Measurements from ENCODE around the gene NFKB1. TPM values are rescaled to one million over a fixed set of nuclear protein-coding genes. Genes with fewer than 3 reads are reported as not detected.
A peak's percentile ranks its signal among the peaks of the same experiment; 100 is the strongest.

The NFKB1 gene
- total and polyA plus RNA-seq, 2 donors (not counting 1 experiment from before 2014, with no cell fraction given): 20.9 to 32.5 TPM

DNA sequence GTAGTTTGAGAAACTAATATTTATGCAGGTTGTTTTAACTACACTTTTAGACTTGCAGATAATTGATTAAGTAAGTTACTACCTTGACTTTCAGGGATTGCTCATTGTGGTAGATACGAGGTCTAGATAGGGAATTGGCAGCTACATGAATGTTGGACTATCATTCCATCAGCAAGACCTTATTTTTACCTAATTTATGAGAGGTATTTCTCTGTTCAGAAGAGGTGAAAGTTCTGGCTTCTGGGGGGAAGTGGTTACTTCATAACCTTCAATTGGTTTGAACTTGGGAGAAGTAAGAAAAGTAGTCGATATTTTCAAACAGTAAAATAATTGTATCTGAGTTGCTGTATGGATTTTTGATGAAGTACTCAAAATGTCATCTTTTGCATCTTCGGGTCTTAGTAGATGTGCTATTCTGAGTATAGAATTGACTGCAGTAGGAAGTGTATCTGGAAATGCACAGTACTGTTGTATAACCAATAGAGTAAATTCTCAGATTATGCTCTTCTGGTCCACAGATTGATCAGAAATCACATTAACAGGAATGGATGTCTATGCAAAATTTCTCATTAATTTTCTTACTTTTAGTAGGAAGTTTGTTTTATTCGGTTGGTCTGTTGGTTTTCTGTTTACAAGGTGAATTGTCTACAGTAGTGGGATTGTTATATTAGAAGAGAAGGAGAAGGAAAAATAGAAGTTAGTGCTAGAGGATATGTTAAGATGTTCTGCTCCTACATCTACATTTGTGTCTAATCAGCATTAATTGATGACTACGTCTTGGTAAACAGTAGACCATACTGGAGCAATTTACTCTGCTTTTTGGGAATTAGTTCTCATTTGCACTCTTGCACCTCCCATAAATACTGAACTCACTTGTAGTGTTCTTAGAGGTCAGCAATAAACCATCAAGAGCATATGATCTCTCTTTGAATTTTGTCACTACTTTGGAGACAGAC is 3.0 kb downstream of the NFKB1 start:
- H3K4me3 ChIP-seq (replicated peaks in 1 of 4; ENCODE audit: control extremely low read depth in 1 of 4, insufficient read depth in 1 of 4, low read depth in 3 of 4, low read length in 4 of 4): peak overlapping the region in 2 of 4 experiments; percentile 75 to 96
- no peaks in the 10 kb centered on the region for H3K27me3 ChIP-seq (ENCODE audit: control insufficient read depth, insufficient read depth, low read length)
- no peak overlapping the region for H3K9ac ChIP-seq (ENCODE audit: insufficient read depth, low read length)
- no peak overlapping the region for H2AFZ ChIP-seq (ENCODE audit: low read length)
- H3K4me2 ChIP-seq (ENCODE audit: extremely low read depth, insufficient read depth, low read length): peak overlapping the region; percentile 91
- TF ChIP-seq, protein P1, sequence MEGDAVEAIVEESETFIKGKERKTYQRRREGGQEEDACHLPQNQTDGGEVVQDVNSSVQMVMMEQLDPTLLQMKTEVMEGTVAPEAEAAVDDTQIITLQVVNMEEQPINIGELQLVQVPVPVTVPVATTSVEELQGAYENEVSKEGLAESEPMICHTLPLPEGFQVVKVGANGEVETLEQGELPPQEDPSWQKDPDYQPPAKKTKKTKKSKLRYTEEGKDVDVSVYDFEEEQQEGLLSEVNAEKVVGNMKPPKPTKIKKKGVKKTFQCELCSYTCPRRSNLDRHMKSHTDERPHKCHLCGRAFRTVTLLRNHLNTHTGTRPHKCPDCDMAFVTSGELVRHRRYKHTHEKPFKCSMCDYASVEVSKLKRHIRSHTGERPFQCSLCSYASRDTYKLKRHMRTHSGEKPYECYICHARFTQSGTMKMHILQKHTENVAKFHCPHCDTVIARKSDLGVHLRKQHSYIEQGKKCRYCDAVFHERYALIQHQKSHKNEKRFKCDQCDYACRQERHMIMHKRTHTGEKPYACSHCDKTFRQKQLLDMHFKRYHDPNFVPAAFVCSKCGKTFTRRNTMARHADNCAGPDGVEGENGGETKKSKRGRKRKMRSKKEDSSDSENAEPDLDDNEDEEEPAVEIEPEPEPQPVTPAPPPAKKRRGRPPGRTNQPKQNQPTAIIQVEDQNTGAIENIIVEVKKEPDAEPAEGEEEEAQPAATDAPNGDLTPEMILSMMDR (conservative IDR thresholded peaks at IDR 0.05 in 1 of 2, IDR thresholded peaks at IDR 0.05 in 1 of 2; ENCODE audit: low read depth in 1 of 2, low read length in 2 of 2): no peak
- TF ChIP-seq EZH2 (IDR thresholded peaks at IDR 0.05; ENCODE audit: low read length, missing control alignments): no peak
- peaks cover 30% of the 10 kb centered on the region for H3K79me2 ChIP-seq (ENCODE audit: control insufficient read depth, insufficient read depth, low read length)
- DNase-seq (ENCODE audit: low read depth in 2 of 2): no peak
- H3K36me3 ChIP-seq (ENCODE audit: control insufficient read depth, insufficient read depth, low read length): no peaks in the 10 kb centered on the region
- no peaks in the 10 kb centered on the region for H4K20me1 ChIP-seq (ENCODE audit: control insufficient read depth, extremely low read depth, insufficient read depth, low read length)
- no peak overlapping the region for H3K27ac ChIP-seq (ENCODE audit: insufficient read depth, low read length)
- peaks cover 4% of the 10 kb centered on the region for H3K4me1 ChIP-seq (ENCODE audit: control insufficient read depth, extremely low read depth, insufficient read depth, low read length)
- H3K9me3 ChIP-seq (ENCODE audit: control insufficient read depth, insufficient read depth, low read depth, low read length): no peaks in the 10 kb centered on the region

DNA sequence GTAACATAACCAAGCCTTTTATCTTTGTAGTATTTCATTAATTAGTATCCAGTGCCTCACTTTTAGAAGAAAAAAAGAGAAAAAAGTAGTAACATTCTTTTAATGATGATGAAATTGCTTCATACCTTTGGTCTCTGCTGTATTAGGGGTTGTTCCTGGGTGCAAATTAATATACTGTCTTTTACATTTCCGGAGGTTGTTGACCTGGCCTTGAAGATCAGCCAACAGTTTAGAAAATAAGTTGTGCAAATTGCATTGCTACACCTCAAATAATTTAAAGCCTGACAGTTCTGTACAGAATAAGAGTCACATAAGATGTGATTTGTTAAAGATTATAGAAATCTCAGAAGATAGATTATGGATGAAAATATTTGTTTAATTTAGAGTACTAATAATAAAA is 3.8 kb downstream of the NFKB1 start:
- Histone ChIP-seq H3K79me2 (ENCODE audit: control insufficient read depth, insufficient read depth, low read length) (peaks cover 33% of the 10 kb centered on the region), H3K4me2 (ENCODE audit: extremely low read depth, insufficient read depth, low read length) (no peak overlapping the region), H3K4me1 (ENCODE audit: control insufficient read depth, extremely low read depth, insufficient read depth, low read length) (peaks cover 4% of the 10 kb centered on the region), H4K20me1 (ENCODE audit: control insufficient read depth, extremely low read depth, insufficient read depth, low read length) (no peaks in the 10 kb centered on the region), H2AFZ (ENCODE audit: low read length) (no peak overlapping the region), H3K4me3 (replicated peaks in 1 of 4; ENCODE audit: control extremely low read depth in 1 of 4, insufficient read depth in 1 of 4, low read depth in 3 of 4, low read length in 4 of 4) (no peak overlapping the region), H3K9ac (ENCODE audit: insufficient read depth, low read length) (no peak overlapping the region), H3K27me3 (ENCODE audit: control insufficient read depth, insufficient read depth, low read length) (no peaks in the 10 kb centered on the region), H3K9me3 (ENCODE audit: control insufficient read depth, insufficient read depth, low read depth, low read length) (no peaks in the 10 kb centered on the region), H3K27ac (ENCODE audit: insufficient read depth, low read length) (no peak overlapping the region), H3K36me3 (ENCODE audit: control insufficient read depth, insufficient read depth, low read length) (no peaks in the 10 kb centered on the region)
- no peak for TF ChIP-seq EZH2 (IDR thresholded peaks at IDR 0.05; ENCODE audit: low read length, missing control alignments)
- TF ChIP-seq, protein P1 (conservative IDR thresholded peaks at IDR 0.05 in 1 of 2, IDR thresholded peaks at IDR 0.05 in 1 of 2; ENCODE audit: low read depth in 1 of 2, low read length in 2 of 2): no peak
- no peak for DNase-seq (ENCODE audit: low read depth in 2 of 2)

DNA sequence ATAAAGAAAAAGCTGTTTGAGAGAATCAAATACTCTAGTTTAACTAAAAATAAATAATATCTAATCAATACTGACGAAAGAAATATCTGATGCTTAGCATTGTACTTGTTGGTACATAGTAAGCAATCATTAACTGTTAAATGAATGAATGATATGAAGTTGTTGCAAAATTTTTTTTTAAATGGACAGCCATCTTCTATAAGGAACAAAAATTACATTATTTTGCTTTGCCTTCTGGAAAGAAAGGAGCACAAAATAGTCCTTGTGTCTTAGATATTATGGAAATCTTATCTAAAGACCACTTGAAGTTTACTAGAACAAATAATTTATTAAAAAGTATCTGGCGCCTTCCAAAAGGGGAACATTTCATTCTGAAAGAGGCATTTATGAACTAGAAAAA is 4.5 kb downstream of the NFKB1 start:
- H3K4me1 ChIP-seq (ENCODE audit: control insufficient read depth, extremely low read depth, insufficient read depth, low read length): no peaks in the 10 kb centered on the region
- TF ChIP-seq, protein P1 (conservative IDR thresholded peaks at IDR 0.05 in 1 of 2, IDR thresholded peaks at IDR 0.05 in 1 of 2; ENCODE audit: low read depth in 1 of 2, low read length in 2 of 2): no peak
- no peak for TF ChIP-seq EZH2 (IDR thresholded peaks at IDR 0.05; ENCODE audit: low read length, missing control alignments)
- no peak overlapping the region for H3K9ac ChIP-seq (ENCODE audit: insufficient read depth, low read length)
- DNase-seq (ENCODE audit: low read depth in 2 of 2): no peak
- H3K27me3 ChIP-seq (ENCODE audit: control insufficient read depth, insufficient read depth, low read length): no peaks in the 10 kb centered on the region
- H3K4me3 ChIP-seq (replicated peaks in 1 of 4; ENCODE audit: control extremely low read depth in 1 of 4, insufficient read depth in 1 of 4, low read depth in 3 of 4, low read length in 4 of 4): no peak overlapping the region
- H3K27ac ChIP-seq (ENCODE audit: insufficient read depth, low read length): no peak overlapping the region
- no peaks in the 10 kb centered on the region for H4K20me1 ChIP-seq (ENCODE audit: control insufficient read depth, extremely low read depth, insufficient read depth, low read length)
- H3K79me2 ChIP-seq (ENCODE audit: control insufficient read depth, insufficient read depth, low read length): peaks cover 33% of the 10 kb centered on the region
- H3K9me3 ChIP-seq (ENCODE audit: control insufficient read depth, insufficient read depth, low read depth, low read length): no peaks in the 10 kb centered on the region
- H2AFZ ChIP-seq (ENCODE audit: low read length): no peak overlapping the region
- H3K36me3 ChIP-seq (ENCODE audit: control insufficient read depth, insufficient read depth, low read length): no peaks in the 10 kb centered on the region
- H3K4me2 ChIP-seq (ENCODE audit: extremely low read depth, insufficient read depth, low read length): no peak overlapping the region
